ENCODE measurements around the gene TNS3. TPM values are rescaled to one million over a fixed set of nuclear protein-coding genes. Genes with fewer than 3 reads are reported as not detected.

Gene TNS3
- total RNA-seq, 1 donor from 2014 or later = 426 TPM

DNA sequence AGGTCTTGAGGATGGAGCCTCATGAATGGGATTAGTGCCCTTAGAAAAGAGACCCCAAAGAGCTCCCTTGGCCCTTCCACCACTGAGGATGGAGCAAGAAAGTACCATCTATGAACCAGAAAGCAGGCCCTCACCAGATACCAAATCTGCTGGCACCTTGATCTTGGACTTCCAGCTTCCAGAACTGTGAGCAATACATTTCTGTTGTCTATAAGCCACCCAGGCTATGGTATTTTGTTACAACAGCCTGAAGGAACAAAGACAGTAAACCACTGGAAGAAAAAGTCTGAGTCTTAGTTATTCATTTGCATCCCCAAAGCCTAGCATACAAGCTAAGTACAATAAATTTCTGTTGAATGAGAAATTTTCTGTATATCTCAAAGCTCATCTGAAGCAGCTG lies 37.9 kb upstream of the TNS3 start:
- TF ChIP-seq, protein P1, sequence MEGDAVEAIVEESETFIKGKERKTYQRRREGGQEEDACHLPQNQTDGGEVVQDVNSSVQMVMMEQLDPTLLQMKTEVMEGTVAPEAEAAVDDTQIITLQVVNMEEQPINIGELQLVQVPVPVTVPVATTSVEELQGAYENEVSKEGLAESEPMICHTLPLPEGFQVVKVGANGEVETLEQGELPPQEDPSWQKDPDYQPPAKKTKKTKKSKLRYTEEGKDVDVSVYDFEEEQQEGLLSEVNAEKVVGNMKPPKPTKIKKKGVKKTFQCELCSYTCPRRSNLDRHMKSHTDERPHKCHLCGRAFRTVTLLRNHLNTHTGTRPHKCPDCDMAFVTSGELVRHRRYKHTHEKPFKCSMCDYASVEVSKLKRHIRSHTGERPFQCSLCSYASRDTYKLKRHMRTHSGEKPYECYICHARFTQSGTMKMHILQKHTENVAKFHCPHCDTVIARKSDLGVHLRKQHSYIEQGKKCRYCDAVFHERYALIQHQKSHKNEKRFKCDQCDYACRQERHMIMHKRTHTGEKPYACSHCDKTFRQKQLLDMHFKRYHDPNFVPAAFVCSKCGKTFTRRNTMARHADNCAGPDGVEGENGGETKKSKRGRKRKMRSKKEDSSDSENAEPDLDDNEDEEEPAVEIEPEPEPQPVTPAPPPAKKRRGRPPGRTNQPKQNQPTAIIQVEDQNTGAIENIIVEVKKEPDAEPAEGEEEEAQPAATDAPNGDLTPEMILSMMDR (IDR thresholded peaks at IDR 0.05) = no peak
- no peaks in the 10 kb centered on the region for H3K9me3 Mint-ChIP-seq (ENCODE audit: low read depth)
- no peaks in the 10 kb centered on the region for H3K36me3 Mint-ChIP-seq (ENCODE audit: low read depth)
- peaks cover 42% of the 10 kb centered on the region for H3K4me1 Mint-ChIP-seq (ENCODE audit: low read depth)
- no peak overlapping the region for H3K27ac Mint-ChIP-seq (ENCODE audit: unreplicated experiment)
- H3K4me3 Mint-ChIP-seq (ENCODE audit: unreplicated experiment) = no peak overlapping the region
- no peaks in the 10 kb centered on the region for H3K27me3 Mint-ChIP-seq (ENCODE audit: low read depth)
- DNase-seq (ENCODE audit: low spot score) = no peak

DNA sequence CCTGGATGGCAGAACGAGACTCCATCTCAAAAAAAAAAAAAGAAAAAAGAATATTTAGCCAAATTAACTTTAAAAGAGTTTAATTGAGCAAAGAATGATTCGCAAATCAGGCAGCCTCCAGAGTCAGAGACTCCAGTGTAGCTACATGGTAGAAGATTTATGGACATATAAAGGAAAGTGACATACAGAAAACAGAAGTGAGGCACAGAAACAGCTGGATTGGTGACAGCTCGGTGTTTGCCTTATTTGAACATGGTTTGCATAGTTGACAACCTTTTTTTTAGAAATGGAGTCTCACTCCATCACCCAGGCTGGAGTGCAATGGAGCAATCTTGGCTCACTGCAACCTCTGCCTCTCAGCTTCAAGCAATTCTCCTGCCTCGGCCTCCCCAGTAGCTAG lies 35.2 kb upstream of the TNS3 start:
- no peak overlapping the region for H3K4me3 Mint-ChIP-seq (ENCODE audit: unreplicated experiment)
- no peak overlapping the region for H3K27ac Mint-ChIP-seq (ENCODE audit: unreplicated experiment)
- no peaks in the 10 kb centered on the region for H3K36me3 Mint-ChIP-seq (ENCODE audit: low read depth)
- no peaks in the 10 kb centered on the region for H3K27me3 Mint-ChIP-seq (ENCODE audit: low read depth)
- H3K9me3 Mint-ChIP-seq (ENCODE audit: low read depth) = no peaks in the 10 kb centered on the region
- H3K4me1 Mint-ChIP-seq (ENCODE audit: low read depth) = peaks cover 21% of the 10 kb centered on the region
- no peak for DNase-seq (ENCODE audit: low spot score)
- TF ChIP-seq, protein P1 (IDR thresholded peaks at IDR 0.05) = no peak

DNA sequence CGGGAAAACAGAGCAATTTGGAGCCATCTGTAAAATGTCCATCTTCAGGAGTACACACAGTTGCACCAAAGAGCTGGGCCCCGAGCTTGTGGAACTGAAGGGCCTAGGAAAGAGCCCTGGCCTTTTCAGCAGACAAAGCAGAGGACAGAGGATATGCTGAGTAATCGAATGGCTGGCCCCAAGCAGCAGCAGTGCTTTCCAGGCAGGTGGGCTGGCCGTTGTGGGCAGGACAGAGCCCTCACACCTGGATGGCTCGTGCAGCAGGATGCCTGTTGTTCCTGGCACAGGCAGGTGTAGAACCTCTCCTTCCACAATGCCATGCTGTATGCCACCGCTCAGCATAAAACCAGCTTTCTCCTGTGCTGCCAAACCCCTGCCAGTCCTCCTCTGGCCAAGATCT lies 32.5 kb upstream of the TNS3 start:
- no peak overlapping the region for H3K4me3 Mint-ChIP-seq (ENCODE audit: unreplicated experiment)
- H3K36me3 Mint-ChIP-seq (ENCODE audit: low read depth) = no peaks in the 10 kb centered on the region
- H3K27me3 Mint-ChIP-seq (ENCODE audit: low read depth) = no peaks in the 10 kb centered on the region
- TF ChIP-seq, protein P1 (IDR thresholded peaks at IDR 0.05) = no peak
- peaks cover 21% of the 10 kb centered on the region for H3K4me1 Mint-ChIP-seq (ENCODE audit: low read depth)
- H3K9me3 Mint-ChIP-seq (ENCODE audit: low read depth) = no peaks in the 10 kb centered on the region
- DNase-seq (ENCODE audit: low spot score) = no peak
- H3K27ac Mint-ChIP-seq (ENCODE audit: unreplicated experiment) = no peak overlapping the region

DNA sequence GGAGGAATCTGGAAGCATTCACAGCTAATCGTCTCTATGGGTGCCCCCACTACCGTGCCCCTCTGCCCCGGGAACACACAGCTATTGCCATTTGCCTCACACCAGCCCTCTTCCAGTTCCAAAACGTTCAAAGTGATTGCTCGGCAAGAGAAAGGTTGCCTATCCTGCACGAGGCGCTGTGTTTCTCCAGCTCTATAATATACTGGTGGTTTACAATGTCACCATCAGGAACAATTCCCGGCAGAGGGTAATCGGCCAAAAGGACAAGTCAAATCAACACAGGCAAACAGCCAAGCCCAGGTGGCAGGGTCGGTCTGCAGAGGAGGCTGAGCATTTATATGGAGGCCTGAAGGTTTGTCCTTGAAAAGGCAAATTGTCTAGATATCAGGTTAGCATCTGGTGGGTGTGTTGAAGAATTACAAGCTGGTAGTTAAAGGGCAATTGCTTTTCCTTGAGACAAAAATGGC lies 29.2 kb upstream of the TNS3 start:
- H3K4me3 Mint-ChIP-seq (ENCODE audit: unreplicated experiment) = no peak overlapping the region
- H3K27me3 Mint-ChIP-seq (ENCODE audit: low read depth) = no peaks in the 10 kb centered on the region
- H3K9me3 Mint-ChIP-seq (ENCODE audit: low read depth) = no peaks in the 10 kb centered on the region
- H3K4me1 Mint-ChIP-seq (ENCODE audit: low read depth) = peaks cover 28% of the 10 kb centered on the region
- no peak for DNase-seq (ENCODE audit: low spot score)
- TF ChIP-seq, protein P1 (IDR thresholded peaks at IDR 0.05) = no peak
- H3K27ac Mint-ChIP-seq (ENCODE audit: unreplicated experiment) = peak overlapping the region; percentile 76
- no peaks in the 10 kb centered on the region for H3K36me3 Mint-ChIP-seq (ENCODE audit: low read depth)

DNA sequence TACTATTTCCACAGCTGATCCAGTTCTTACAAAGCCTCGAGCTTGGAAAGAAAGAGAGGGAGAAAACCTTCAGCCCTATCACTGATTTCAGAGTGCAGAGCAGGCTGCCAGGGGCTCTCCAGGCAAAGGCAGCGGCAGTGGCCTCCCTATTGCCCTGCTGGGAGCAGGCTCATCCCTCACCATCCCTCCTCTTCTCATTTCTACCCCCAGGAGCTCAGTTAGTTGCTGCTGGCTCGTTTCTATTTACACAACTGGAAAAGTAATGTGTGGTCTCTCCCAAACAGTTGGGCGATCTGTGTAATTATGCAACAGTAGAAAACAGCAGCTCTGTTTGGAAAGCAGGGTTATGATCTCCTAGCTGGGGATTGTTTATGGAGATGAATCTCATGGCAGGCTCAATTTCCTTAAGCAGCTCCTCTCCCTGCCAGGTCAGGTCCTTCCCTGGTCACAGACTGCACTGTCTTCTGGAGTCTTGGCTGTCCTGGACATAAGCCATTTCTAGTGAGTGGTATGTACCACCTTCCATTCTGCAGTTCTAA lies 28.7 kb upstream of the TNS3 start:
- TF ChIP-seq, protein P1 (IDR thresholded peaks at IDR 0.05) = no peak
- H3K36me3 Mint-ChIP-seq (ENCODE audit: low read depth) = no peaks in the 10 kb centered on the region
- H3K9me3 Mint-ChIP-seq (ENCODE audit: low read depth) = no peaks in the 10 kb centered on the region
- H3K4me3 Mint-ChIP-seq (ENCODE audit: unreplicated experiment) = no peak overlapping the region
- peak overlapping the region; percentile 76 for H3K27ac Mint-ChIP-seq (ENCODE audit: unreplicated experiment)
- DNase-seq (ENCODE audit: low spot score) = no peak
- H3K27me3 Mint-ChIP-seq (ENCODE audit: low read depth) = no peaks in the 10 kb centered on the region
- H3K4me1 Mint-ChIP-seq (ENCODE audit: low read depth) = peaks cover 33% of the 10 kb centered on the region

Data from chondrocyte (in vitro differentiated cells).